ENCODE data around the gene CITED4.

The CITED4 gene

DNA sequence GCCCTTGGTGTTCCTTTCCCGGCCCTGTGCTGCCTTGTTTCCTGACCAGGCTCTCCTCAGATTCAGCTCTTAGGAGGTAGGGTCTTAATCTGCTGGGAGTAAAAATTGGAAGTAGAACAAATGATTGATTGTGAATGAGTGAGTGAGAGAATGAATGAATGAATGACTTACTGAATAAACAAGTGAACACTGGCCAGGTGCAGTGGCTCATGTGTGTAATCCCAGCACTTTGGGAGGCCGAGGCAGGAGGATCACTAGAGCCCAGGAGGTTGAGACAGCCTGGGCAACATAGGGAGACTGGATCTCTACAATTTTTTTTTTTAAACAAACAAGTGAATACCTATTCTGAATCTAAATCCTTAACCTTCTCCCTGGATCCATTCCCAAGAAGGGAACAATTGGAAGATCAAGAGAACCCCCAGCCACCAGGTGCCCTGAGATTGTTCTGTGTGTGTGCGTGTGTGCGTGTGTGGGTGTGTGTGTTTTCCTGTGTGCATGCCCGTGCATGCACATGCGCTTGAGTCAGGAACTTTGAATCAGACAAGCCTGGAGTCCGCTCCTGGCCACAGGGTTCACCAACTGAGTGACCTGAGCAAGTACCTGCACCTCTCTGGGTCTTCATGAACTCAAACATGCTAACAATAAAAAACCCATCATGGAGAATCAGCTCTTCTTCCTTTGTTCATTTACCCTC lies 24.3 kb upstream of the CITED4 start:
- DNase-seq (ENCODE audit: low read depth in 2 of 2) = no peak

DNA sequence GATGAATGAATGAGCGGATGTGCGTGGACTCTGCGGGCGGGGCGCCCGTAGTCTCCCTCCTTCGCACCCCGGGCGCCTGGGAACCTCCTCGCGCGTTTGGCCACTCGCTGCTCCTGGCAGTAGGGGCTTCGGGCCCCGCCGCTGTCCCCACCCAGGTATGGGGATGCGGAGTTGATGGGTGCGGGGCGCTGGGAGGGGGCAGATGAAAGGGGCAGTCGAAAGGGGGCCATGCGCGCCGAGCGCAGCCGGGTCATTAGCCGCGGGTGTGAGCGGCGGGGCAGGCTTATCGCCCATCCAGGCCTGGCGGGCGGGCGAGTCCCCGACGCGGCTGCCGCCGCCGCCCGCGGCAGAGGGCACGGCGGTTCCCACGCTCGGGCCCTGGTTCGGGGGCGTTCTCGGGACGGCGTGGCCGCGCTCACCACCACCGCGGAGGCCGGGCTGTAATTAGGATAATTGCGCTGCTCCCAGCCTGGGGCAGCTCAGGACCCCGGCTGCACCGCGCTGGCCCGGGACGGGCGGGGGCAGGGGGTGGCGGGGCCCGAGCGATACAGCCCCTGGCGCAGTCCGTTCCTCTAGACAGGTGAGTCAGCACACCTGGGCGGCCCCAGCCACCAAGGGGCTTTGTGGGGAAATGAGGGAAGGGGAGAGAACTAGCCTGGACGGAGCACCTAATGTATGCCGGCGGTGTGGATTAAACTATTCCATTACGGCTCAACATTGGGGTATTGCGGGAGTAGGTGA lies 22.1 kb upstream of the CITED4 start:
- DNase-seq (ENCODE audit: low read depth in 2 of 2) = no peak

DNA sequence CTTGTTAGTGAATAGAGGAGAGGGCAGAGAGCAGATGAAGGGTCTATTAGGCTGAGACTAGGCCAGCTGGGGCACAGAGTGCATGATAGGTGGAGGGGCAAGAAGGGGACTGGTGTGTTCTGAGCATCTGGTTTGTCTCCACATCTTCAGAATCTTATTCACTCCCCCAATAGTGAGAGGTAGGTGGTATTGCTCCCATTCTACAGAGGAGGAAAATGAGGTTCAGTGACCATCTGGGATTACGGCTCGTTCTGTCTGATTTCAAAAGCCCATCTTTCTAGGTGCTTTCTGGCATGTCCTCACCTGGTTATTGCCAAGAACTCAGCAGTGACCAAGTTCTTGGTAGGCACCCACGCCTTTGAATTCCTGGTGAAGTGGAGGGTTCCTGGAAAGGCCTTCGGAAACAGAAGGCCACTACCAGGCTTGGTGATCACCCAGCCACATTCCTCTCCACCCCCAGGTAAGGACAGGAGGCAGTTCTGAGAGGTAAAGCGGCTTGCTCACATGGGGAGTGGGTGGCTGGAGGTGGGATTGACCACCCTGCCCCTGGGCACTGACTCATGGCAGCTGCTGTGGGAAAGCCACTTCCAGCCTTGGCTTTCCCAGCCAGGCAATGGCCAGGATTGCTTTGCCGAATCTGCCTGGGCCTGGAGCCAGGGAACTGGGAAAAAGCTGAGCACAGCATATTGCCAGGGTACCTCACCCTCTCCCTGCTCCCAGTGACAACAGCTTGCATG lies 18.8 kb upstream of the CITED4 start:
- DNase-seq (ENCODE audit: low read depth in 2 of 2) = no peak

DNA sequence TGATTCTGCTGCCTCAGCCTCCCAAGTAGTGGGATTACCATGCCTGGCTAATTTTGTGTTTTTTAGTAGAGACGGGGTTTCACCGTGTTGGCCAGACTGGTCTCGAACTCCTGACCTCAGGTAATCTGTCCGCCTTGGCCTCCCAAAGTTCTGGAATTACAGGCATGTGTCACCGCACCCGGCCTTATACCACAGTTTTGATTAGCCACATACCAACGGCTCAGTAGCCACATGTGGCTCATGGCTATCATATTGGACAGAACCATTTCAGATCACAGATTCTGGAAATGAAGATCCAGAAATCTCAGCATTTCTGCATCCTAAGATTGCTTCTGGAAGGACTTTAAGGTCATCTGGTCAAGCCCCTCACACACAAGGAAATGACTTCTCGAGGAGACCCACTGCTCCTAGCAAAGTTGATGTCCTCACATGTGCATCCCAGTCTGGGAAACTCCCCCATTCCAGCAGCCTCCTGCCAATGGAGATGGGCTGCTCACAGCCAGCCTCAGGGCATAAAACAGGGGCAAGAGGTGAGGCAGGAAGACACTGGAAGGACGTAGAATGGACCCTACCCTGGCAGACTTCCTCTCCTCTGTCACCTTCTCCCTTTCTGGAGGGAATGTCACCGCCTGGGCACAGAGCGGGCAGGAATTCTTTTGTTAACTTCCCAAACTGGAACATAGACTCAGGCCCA lies 17.5 kb upstream of the CITED4 start:
- DNase-seq (ENCODE audit: low read depth in 2 of 2) = no peak

DNA sequence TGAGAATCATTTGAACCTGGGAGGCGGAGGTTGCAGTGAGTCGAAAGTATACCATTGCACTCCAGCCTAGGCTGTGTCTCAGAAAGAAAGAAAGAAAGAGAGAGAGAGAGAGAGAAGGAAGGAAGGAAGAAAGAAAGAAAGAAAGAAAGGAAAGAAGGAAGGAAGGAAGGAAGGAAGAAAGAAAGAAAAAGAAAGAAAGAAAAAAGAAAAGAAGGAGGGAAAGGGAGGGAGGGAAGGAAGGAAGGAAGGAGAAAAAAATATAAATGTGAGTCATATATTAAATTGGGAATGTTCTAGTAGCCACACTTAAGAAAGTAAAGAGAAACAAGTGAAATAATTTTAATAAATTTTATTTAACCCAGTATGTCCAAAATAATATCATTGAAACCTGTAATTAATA lies 16.7 kb upstream of the CITED4 start:
- no peak for DNase-seq (ENCODE audit: low read depth in 2 of 2)

DNA sequence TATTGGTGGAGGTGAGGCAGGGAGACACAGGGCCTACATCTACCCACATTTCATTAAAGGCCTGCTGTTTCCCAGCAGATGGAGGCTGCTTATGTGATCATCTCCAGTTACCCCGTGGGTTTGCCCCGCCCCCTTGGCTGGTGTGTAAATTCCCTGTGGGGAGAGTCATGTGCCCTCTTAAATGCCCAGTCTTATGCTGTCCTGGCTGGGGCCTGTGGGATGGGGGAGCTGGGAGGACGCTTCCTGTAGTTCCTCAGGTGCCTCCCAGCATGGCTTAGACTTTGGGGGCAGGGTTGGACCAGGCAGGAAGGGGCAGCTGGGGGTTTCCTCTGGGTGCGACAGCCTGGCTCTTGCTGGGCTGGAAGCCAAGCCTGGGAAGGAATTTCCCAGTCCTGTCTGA lies 15.5 kb upstream of the CITED4 start:
- DNase-seq (ENCODE audit: low read depth in 2 of 2) = no peak

DNA sequence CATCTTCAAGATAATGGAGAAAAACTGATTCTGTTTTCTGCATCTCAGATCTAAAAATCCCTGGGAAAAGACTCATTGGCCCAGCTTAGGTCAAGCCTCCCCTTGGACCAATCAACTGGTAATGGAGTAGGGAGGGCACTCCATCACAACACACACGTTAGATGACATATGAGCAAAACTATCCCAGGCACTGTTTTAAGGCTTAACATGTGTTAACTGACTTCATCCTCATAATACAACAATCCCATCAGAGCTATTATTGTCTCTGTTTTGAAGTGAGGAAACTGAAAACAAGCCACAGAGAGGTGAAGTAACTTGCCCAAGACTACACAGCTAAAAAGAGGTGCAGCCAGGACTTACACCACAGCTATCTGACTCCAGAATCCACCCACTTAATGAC lies 14.7 kb upstream of the CITED4 start:
- DNase-seq (ENCODE audit: low read depth in 2 of 2) = no peak

DNA sequence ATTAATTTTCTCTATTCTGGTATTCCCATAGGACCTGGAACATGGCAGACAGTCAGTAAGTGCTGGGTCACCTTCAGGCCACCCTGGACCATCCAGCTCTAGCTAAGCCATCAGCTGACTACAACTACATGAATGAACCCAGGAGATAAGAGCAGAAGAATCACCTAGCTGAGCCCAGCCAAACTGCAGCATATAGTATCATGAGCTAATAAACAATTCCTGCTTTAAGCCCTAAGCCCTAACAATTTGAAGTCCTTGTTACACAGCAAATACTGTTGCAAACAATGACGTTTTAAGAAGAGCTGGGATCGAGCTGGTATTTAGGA lies 14.2 kb upstream of the CITED4 start:
- DNase-seq (ENCODE audit: low read depth in 2 of 2) = no peak

DNA sequence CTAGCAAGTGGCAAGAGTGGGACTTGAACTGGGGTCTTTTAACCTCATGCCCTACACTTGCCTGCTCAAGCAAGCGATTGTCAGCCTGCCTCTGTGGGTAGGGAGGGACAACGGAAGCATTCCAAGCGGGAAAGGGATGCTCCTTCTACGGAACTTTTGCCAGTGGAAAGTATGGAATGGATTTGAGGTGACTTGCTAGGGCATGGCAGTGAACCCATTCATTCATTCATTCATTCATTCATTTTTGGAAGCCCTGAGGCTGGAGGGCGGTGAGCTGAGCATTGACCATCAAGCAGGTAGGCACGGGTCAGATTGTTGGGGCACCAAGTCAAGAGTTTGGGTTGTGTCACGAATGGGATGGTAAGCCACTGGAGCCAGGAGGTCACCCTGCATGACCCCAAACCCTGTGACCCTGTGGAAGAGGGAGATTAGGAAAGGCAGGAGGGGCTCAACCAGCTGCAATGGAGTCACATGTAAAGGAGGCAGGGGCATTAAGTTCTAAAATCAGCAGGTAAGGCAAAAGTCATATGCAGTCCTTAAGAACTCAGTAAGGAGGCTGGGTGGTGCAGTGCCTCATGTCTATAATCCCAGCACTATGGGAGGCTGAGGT lies 11.8 kb upstream of the CITED4 start:
- DNase-seq (ENCODE audit: low read depth in 2 of 2) = no peak

DNA sequence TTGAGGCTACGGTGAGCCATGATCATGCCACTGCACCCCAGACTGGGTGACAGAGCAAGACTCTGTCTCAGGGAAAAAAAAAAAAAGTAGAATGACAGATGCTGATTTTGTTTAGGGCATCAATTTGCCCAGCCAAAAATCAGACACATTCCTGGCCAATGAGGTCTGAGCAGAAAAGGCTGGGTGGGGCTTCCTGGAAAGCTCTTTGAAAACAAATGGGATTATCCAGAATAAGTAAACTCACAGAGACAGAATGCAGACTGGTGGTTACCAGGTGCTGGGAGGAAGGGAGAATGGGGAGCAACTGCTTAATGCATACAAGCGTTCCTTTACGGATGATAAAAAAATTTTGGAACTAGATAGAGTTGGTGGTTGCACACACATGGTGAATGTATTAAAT lies 10.1 kb upstream of the CITED4 start:
- DNase-seq (ENCODE audit: low read depth in 2 of 2) = no peak

DNA sequence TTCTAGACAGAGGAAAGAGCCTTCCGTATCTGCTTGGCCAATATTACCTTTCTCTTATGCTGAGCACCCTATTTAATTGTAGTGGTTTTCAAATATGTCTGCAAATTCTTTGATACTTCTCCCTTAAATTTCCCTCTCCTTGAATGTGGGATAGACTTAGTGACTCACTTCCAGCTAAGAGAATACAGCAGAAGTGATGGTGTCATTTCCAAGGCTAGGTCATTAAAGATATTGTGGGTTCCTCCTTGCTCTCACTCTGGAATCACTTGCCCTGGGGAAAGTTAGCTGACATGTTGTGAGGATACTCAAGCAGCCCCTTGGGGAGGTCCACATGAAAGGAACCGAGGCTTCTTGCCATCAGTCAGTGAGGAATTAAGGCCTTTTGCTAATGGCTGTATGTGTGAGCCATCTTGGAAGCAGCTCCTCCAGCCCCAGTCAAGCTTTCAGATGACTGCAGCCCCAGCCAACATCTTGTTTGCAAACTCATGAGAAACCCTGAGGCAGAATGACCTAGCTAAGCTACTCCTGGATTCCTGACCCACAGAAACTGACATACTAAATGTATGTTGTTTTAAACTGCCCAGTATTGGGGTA lies 8.1 kb upstream of the CITED4 start:
- DNase-seq (ENCODE audit: low read depth in 2 of 2) = no peak

DNA sequence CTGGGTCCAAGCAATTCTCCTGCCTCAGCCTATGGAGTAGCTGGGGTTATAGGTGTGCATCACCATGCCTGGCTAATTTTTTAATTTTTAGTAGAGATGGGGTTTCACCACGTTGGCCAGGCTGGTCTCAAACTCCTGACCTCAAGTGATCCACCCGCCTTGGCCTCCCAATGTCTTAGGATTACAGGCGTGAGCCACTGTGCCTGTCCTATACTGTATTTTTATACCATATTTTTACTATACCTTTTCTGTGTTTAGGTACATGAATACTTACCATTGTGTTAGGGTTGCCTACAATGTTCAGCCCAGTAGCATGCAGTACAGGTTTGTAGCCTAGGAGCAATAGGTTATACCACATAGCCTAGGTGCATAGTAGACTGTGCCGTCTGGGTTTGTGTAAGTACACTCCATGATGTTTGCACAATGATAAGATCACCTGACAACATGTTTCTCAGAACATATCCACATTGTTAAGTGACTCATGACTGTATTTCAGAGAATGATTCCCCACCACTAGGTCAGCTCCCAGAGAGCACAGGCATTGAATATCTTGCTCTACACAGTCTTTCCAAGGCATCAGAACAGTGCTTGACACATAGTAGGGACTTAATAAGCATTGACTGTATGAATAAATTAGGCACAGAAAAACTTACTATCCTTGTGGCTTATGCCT lies 6.0 kb upstream of the CITED4 start:
- DNase-seq (ENCODE audit: low read depth in 2 of 2) = no peak

DNA sequence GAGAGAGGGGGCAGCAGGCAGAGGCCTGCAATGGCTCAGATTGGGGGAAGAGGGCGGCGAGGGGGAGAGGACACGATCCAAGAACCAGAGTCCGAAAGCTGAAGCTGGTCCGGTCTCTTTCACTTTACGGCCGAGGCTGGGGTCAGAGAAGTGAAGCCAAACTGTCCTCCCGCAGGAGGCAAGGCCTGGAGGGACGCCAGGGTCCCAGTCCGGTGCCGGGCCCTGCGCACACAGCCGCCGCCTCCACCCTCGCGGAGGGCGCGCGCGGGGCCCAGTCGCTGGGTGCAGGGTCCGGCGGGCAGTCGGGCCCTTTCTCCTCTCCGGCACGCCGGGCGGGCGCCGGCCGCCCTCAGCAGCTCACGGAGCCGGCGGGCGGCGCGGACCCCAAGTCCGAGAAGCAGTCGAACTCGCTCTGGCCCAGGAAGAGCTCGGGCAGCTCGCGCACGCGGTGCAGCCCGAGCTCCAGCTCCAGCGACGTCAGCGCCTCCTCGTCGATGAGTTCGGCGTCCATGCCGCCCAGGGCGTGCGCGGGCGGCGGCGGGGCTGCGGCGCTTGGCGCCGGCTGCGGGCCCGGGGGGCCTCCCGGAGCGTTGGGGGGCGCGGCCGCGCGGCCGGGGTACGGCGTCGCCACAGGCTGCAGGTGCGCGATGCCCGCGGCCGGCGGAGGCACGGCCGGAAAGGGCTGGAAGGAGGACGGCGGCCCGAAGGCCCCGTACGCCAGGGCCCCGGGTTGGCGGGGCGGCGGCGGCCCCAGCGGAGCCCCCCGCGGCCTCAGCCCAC lies 749 bp downstream of the CITED4 start:
- peak in 1 of 2 donors; percentile 10 for DNase-seq (ENCODE audit: low read depth in 2 of 2)

DNA sequence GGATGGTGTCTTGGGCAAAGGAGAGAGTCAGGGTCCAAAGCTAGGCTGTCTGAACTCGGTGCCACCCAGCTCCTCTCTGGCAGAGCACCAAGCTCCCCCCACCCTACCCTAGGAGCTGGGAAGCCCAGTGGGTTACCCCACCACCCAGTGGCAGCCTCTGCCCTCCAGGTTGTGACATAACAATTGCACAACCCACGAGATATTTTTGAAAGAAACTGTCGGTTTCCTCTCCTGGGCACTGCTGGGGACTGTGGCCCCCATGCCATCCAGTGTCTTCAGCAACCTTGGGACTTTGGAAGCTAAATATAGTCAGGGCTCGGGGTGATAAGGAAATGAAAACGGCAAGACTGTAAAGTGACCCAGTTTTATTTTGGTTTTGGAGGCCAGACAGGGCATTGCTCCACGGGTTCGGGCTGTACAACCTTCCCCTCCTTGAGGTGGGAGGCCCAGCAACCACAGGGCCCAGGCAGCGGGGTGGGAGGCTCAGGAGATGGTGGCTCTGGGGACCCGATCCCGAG lies 1.4 kb downstream of the CITED4 start:
- DNase-seq (ENCODE audit: low read depth in 2 of 2) = no peak

DNA sequence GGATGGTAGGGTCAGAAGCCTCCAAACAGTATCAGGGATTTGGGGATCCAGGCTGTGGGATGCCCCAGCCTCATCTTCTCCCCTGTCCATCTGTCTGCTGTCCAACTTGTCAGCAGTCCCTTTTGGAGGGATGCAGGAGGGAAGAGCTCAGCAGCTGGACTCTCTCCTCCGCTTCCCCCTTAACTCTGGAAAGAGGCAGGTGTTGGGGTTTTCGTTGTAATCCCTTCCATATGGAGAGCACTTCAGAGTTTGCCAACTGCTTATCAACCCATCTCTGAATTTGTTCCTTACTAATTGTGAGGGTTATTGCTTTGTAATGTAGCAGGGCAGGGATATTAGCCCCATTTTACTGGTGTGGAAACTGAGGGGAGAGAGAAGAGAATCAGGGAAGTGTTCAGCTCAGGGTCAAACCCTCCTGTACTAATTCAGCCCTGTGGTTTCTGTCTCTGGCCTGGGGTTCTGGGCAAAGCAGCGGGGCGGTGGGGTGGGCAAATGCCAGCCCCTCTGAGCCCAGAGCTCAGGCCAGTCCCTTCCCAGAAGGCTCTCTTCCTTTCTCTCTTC lies 3.2 kb downstream of the CITED4 start:
- DNase-seq (ENCODE audit: low read depth in 2 of 2) = no peak

DNA sequence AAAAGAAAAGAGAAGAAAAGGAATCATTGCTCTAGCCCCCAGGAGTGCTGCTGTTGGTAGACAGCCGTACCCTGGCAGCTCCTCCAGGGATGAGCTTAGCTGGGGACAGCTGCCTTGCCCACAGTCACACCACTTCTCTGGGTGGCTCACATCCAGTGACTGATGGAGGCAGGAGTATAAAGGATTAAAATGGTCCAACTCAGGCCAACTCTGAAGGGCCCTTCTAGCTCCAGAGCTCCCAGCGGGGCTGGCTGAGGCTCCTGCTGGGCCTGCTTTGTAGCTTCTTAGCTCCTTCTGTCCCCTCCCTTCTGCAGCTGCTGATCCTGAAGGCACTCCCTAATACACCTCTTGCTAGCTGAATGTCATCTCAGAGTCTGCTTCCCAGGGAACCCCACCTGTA lies 4.4 kb downstream of the CITED4 start:
- DNase-seq (ENCODE audit: low read depth in 2 of 2) = no peak

DNA sequence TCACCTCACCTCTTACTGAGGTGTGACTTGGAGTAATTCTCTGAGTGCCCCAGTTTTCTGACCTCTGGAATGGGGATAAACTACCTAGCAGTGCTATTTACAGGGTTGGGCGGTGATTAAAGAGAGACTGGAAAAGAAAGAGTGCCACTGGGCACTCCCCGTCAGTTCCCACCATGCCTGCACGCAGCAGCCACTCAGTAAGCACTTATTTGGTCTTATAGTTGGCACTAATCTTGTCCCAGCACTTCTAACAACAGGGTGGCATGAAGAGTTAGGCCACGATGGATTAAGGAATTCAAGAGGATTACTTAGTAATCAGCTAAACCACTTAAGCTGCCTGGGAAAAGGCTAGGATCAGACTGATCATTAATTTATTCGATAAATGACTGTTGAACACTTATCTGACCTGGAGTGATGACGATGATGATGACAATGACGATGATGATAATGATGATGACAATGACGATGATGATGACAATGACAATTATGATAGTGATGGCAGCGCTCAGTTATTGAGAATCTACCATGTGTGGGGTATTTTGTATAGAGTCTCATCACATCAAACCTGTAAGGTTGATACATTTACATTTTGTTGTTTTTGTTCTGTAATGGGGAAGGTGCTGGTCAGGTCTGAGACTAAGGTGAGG lies 5.4 kb downstream of the CITED4 start:
- no peak for DNase-seq (ENCODE audit: low read depth in 2 of 2)

DNA sequence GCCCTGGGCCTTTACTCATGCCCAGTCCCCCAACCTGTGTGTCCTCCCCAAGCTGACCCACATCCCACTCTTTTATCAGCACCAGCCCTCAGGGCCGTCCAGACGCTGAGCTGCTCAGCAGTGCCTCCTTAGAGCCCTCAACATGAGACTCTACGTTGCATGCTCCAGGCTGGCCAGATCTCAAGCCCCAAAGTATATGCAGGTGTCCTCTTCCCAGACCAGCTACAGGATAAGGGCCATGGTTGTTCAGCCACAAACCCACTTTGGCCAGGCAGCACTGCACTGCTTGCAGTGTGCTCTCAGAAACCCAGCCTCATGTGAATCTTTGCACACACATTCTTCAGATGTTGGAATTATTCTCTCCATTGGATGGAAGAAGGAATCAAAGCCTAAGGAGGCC lies 6.0 kb downstream of the CITED4 start:
- DNase-seq (ENCODE audit: low read depth in 2 of 2) = no peak

DNA sequence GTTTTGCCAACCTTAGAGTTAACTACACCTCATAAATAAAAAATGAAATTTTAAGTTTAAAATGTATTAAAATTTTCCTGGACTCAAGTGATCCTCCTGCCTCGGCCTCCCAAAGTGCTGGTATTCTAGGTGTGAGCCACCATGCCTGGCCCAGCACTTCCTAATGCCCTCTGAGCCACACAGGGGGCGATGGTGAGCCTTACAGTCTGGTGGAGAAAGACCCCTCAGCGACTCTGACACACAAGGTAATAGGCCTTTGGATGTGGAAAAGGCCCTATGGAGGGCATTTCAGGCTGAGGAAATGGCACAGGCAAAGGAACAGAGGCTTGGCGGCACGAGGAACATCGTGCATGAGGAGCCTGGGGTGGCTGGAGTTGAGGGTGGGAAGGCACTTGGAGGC lies 6.7 kb downstream of the CITED4 start:
- no peak for DNase-seq (ENCODE audit: low read depth in 2 of 2)

DNA sequence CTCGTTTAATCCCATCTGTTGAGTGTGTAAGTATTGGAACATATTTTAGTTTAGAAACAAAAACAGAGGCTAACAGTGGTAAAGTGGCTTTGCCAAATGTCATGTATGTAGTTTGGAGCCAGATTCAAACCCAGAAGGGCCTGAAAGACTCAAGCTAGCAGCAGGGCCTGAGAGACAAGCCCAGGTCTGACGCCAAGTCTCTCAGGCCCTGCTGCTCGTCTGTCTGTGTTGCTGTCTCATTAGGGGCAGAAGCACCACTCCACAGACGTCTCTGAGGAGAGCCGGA lies 8.3 kb downstream of the CITED4 start:
- no peak for DNase-seq (ENCODE audit: low read depth in 2 of 2)
